GM23248 (cell line): ENCODE data around the gene ENOX1. TPM values are rescaled to one million over a fixed set of nuclear protein-coding genes. Genes with fewer than 3 reads are reported as not detected.

Experiments
- DNase-seq: peaks from one replicate; pipeline ENCODE4 v3.0.0-alpha.2; 2015
- H2AFZ ChIP-seq: fragments of 200-600 bp; sonication (generic); 2 replicates; pipeline ENCODE4 v1.6.1; 2016; ENCODE audit warnings: antibody characterized with exemption
- H3F3A ChIP-seq: fragments of 200-600 bp; sonication (generic); 2 replicates; pipeline ENCODE4 v1.6.1; 2016; ENCODE audit warnings: mild to moderate bottlenecking, antibody characterized with exemption, mixed run types; ENCODE audit not compliant: insufficient read depth
- H3K27ac ChIP-seq: fragments of 200-600 bp; sonication (generic); 2 replicates; pipeline ENCODE4 v1.5.1; 2016; ENCODE audit warnings: mild to moderate bottlenecking
- H3K27me3 ChIP-seq: fragments of 200-600 bp; sonication (generic); replicated peaks from 2 replicates; pipeline ENCODE4 v1.6.1; 2016; ENCODE audit warnings: mild to moderate bottlenecking; ENCODE audit not compliant: insufficient read depth
- H3K36me3 ChIP-seq: fragments of 200-600 bp; sonication (generic); 2 replicates; pipeline ENCODE4 v1.6.1; 2016; ENCODE audit warnings: low read depth, mild to moderate bottlenecking
- H3K4me1 ChIP-seq: fragments of 200-600 bp; sonication (generic); 2 replicates; pipeline ENCODE4 v1.6.1; 2016; ENCODE audit warnings: mild to moderate bottlenecking; ENCODE audit not compliant: insufficient read depth
- H3K4me2 ChIP-seq: fragments of 200-600 bp; sonication (generic); one replicate; pipeline ENCODE4 v1.6.1; 2016; ENCODE audit warnings: mild to moderate bottlenecking; ENCODE audit not compliant: unreplicated experiment
- H3K4me3 ChIP-seq: fragments of 200-600 bp; sonication (generic); 2 replicates; pipeline ENCODE4 v1.5.1; 2016; ENCODE audit warnings: mild to moderate bottlenecking
- H3K79me2 ChIP-seq: fragments of 200-600 bp; sonication (generic); 2 replicates; pipeline ENCODE4 v1.6.1; 2016; ENCODE audit warnings: mild to moderate bottlenecking; ENCODE audit not compliant: insufficient read depth
- H3K9ac ChIP-seq: fragments of 200-600 bp; sonication (generic); 2 replicates; pipeline ENCODE4 v1.6.1; 2016; ENCODE audit warnings: mild to moderate bottlenecking
- H3K9me2 ChIP-seq: fragments of 200-600 bp; sonication (generic); 2 replicates; pipeline ENCODE4 v1.6.1; 2016; ENCODE audit warnings: mixed run types, mild to moderate bottlenecking, moderate library complexity; ENCODE audit not compliant: insufficient read depth
- H3K9me3 ChIP-seq: fragments of 200-600 bp; sonication (generic); one replicate; pipeline ENCODE4 v1.6.1; 2017; ENCODE audit warnings: low read depth
- H4K20me1 ChIP-seq: fragments of 200-600 bp; sonication (generic); 2 replicates; pipeline ENCODE4 v1.6.0; 2016; ENCODE audit not compliant: insufficient read depth
- EZH2 ChIP-seq: fragments of 200-600 bp; sonication (generic); IDR thresholded peaks from 2 replicates; pipeline ENCODE4 v1.6.1; 2018; ENCODE audit warnings: antibody characterized with exemption, mild to moderate bottlenecking; ENCODE audit not compliant: insufficient read depth, poor library complexity, severe bottlenecking
- EZH2phosphoT487 ChIP-seq: fragments of 200-600 bp; sonication (generic); IDR thresholded peaks from 2 replicates; pipeline ENCODE4 v1.6.1; 2018; ENCODE audit warnings: antibody characterized with exemption, moderate library complexity, mild to moderate bottlenecking, low read depth; ENCODE audit not compliant: insufficient read depth
- WGBS, 2 experiments: methylation state at CpG; one replicate each; pipeline ENCODE4 v1.1.6; 2015 to 2017; ENCODE audit warnings: low lambda C conversion rate in 2 of 2, low coverage in 1 of 2; ENCODE audit errors: missing lambda C conversion rate in 2 of 2; 5-methylcytosine and 5-hydroxymethylcytosine counted together
- in situ Hi-C: fragments of 300-500 bp; cut with MboI; formaldehyde crosslinking; loops from 2 replicates; pipeline ENCODE4 v1.15.0; 2020
- polyA plus RNA-seq: library from polyadenylated mRNA; unstranded; fragments of >200 nt; fragmentation: Nextera tagmentation; extraction: Ambion mirVana; gene quantifications from 2 replicates; pipeline ENCODE4 v1.2.1, GENCODE V29; 2016
- total RNA-seq: library from RNA; depleted of rRNA; stranded (reverse); fragments of >200 nt; shearing (Covaris generic); gene quantifications from 2 replicates; pipeline ENCODE4 v1.2.3, GENCODE V29; 2014

ENOX1 gene
- total and polyA plus RNA-seq, 2 experiments from 2014 or later, result 1.8 to 3.2 TPM

DNA sequence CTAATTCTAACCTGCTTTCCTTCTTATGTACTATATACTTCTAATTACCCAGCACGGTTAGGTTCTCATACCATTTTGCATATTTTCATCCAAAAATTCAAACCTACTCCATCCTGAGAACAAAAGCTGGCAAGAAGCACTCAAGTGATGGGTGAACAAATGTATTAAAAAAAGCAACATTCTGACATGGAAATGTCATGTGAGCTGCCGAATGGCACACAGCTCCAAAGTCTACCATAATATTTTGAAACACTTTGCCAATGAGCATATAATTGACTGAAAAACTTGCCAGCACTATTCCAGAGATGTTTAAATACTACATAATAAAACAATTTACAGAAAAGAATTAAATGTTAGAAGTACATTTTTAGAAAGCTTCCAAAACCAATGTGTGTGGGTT, 274.6 kb downstream of the ENOX1 start:
- Histone ChIP-seq H3K9me2 (no peaks in the 10 kb centered on the region), H3K4me1 (peaks cover 8% of the 10 kb centered on the region; the same call in 1 of the 2 replicates), H3K9me3 (no peaks in the 10 kb centered on the region), H3K27ac (no peak overlapping the region), H3F3A (no peaks in the 10 kb centered on the region; the same call in 1 of the 2 replicates), H3K27me3 (no peaks in the 10 kb centered on the region), H3K9ac (no peak overlapping the region), H3K4me3 (no peak overlapping the region), H3K36me3 (no peaks in the 10 kb centered on the region), H4K20me1 (no peaks in the 10 kb centered on the region), H2AFZ (no peak overlapping the region), H3K4me2 (no peak overlapping the region), H3K79me2 (no peaks in the 10 kb centered on the region)
- 66 to 71% methylated on average over 2 of the region's 2 CpGs for whole genome bisulfite sequencing, 2 experiments
- in situ Hi-C loops, result no loop called here
- TF ChIP-seq EZH2 (no peak), EZH2phosphoT487 (no peak)
- DNase-seq, result no peak

DNA sequence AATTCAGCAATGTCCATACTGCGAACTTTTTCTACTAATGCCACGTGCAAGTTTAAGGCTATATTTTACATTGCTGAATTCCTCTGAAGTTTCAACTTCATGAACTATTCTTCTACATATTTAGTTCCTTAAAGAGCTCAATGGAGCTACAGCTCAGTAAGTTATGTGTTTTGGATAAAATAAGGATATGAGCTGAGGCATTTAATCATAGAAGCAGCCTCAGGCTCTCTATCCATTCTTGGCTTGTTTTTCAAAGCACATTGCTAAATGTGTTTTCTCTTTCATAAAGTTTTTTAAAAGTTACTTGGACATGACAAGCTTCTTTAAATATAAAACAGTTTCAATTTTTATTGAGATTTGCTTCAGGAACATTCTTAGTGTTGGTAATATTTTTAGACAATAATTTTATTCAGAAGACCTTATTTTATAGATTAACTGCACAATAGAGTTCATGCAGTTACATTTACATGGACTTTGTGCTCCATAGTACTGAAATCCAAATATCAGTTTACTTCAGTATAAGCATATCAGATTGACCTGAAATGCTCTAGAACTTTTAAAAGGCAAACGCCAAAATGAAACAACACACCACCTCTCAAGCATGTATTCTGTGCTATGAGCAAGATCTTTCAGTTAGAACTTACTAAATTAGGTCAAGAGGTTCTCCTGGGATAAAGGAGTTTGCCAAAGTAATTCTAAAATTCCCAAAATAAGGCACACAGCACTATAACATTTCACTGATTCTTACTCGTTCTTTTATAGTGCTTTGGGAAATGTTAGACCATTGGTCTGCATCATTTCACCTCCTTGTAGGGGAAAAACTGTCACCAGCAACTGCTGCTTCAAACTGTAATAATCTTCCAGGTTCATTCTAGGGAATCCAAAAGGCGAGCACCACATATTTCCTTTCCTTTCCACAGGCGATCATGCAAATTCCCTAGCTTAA, 275.5 kb downstream of the ENOX1 start:
- no peak overlapping the region for H3K4me2 ChIP-seq
- 60% methylated on average over 6 of the region's 6 CpGs for WGBS, 2 experiments
- no peaks in the 10 kb centered on the region for H3K4me1 ChIP-seq
- H3K79me2 ChIP-seq, result no peaks in the 10 kb centered on the region
- no peaks in the 10 kb centered on the region for H3K36me3 ChIP-seq
- no peaks in the 10 kb centered on the region for H3K9me3 ChIP-seq
- in situ Hi-C loops, result no loop called here
- H3K9me2 ChIP-seq, result no peaks in the 10 kb centered on the region
- no peak for DNase-seq
- H3K27ac ChIP-seq, result no peak overlapping the region
- H4K20me1 ChIP-seq, result no peaks in the 10 kb centered on the region
- H3F3A ChIP-seq, result no peaks in the 10 kb centered on the region
- H3K4me3 ChIP-seq, result no peak overlapping the region
- no peaks in the 10 kb centered on the region for H3K27me3 ChIP-seq
- TF ChIP-seq EZH2phosphoT487 (no peak), EZH2 (no peak)
- no peak overlapping the region for H3K9ac ChIP-seq
- H2AFZ ChIP-seq, result no peak overlapping the region

DNA sequence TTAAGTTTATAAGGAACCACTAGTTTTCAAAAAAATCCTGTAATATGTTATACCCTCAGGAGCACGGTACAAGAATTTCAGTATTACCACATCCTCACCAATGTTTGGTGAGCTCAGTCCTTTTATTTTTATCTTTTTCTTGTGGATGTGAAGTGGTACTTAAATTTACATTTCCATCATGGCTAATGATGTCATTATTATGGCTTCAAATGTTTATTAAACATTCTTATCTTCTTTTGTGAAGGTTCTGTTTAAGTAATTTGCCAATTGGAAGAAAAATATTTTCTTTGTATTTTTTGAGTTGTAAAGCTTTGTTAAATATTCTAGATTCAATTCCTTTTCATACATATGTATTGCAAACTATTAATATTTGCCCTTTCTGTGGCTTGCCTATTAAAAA, 291.0 kb downstream of the ENOX1 start:
- Histone ChIP-seq H3K4me3 (no peak overlapping the region), H3K4me1 (no peaks in the 10 kb centered on the region), H3K9me2 (0 out of 2 replicates have a peak, but pooled peaks cover 6% of the 10 kb centered on the region), H3K79me2 (no peaks in the 10 kb centered on the region), H3K27ac (no peak overlapping the region), H3F3A (no peaks in the 10 kb centered on the region), H3K4me2 (no peak overlapping the region), H3K27me3 (no peaks in the 10 kb centered on the region), H2AFZ (no peak overlapping the region), H3K36me3 (no peaks in the 10 kb centered on the region), H3K9ac (no peak overlapping the region), H4K20me1 (no peaks in the 10 kb centered on the region), H3K9me3 (no peaks in the 10 kb centered on the region)
- no peak for DNase-seq
- TF ChIP-seq EZH2phosphoT487, result no peak
- no peak for TF ChIP-seq EZH2
- in situ Hi-C loops, result no loop called here
- 91 to 94% methylated on average over 1 of the region's 1 CpG for WGBS, 2 experiments

DNA sequence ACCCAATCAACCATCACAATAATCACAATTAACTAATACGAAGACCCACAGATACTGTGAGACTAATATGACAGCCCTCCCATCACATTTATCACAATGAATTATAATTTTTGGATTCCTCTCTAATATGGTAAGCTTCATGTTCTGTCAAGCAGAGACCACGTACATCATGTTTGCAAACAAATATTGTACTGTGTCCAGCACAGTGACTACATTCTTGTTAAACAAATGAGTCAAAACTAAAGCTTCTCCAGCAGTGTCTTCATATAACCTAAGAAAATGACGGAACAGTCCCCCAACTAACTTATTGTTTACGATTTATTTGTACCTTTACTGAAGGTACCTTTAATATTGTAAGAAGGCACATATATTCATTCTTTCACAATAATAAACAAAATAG, 292.6 kb downstream of the ENOX1 start:
- H4K20me1 ChIP-seq, result no peaks in the 10 kb centered on the region
- H3K27ac ChIP-seq, result no peak overlapping the region
- no peak overlapping the region for H3K9ac ChIP-seq
- H3K4me1 ChIP-seq, result no peaks in the 10 kb centered on the region
- no peak for TF ChIP-seq EZH2
- no peak for TF ChIP-seq EZH2phosphoT487
- 0 out of 2 replicates have a peak, but pooled peaks cover 6% of the 10 kb centered on the region for H3K9me2 ChIP-seq
- no peaks in the 10 kb centered on the region for H3F3A ChIP-seq
- H3K4me3 ChIP-seq, result no peak overlapping the region
- H3K9me3 ChIP-seq, result no peaks in the 10 kb centered on the region
- H3K4me2 ChIP-seq, result no peak overlapping the region
- H3K27me3 ChIP-seq, result no peaks in the 10 kb centered on the region
- no peak overlapping the region for H2AFZ ChIP-seq
- no peaks in the 10 kb centered on the region for H3K79me2 ChIP-seq
- in situ Hi-C loops, result no loop called here
- no peaks in the 10 kb centered on the region for H3K36me3 ChIP-seq
- WGBS, 2 experiments, result 67 to 76% methylated on average over 4 of the region's 4 CpGs
- DNase-seq, result no peak
